ENCODE data around the gene DPP7.
"Not testable (repeated sequence)": the region's sequence is repeated elsewhere in the genome, so short reads cannot be mapped to it uniquely, and the experiment has no call there.

Gene DPP7

DNA sequence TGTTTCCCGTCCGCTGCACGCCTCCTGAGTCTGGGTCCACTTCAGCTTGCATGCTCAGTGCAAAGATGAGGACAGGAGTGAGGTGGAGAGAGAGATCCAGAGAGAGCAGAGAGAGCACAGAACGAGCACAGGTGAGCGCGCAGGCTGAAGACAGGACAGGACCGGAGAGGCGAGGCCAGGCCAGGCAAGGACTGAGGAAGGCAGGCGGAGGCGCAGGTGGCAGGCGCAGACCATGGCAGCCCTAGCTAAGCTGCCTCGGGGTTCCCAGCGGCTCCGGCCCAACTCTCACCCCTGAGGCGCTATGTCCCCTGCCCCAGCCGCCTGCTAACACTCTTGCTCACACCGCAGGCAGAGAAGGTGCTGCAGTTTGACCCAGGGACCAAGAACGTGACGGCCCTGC, 34.1 kb upstream of the DPP7 start:
- FAIRE-seq (no peak), DNase-seq (ENCODE audit: insufficient read length, low spot score) (no peak)

- DNase-seq (ENCODE audit: insufficient read length, low spot score) = no peak
- FAIRE-seq = no peak
Measured at GRCh38 chr9:137148242-137148641, 33.7 kb upstream of the DPP7 start.

- DNase-seq (ENCODE audit: insufficient read length, low spot score) = no peak
- no peak for FAIRE-seq
Measured at GRCh38 chr9:137147793-137148160, 33.2 kb upstream of the DPP7 start.

GRCh38 chr9:137147091-137147792, 32.7 kb upstream of the DPP7 start:
- DNase-seq (ENCODE audit: insufficient read length, low spot score) (no peak), FAIRE-seq (peak; percentile 36)

- DNase-seq (ENCODE audit: insufficient read length, low spot score) (no peak), FAIRE-seq (no peak)
Measured at GRCh38 chr9:137146527-137146918, 32.0 kb upstream of the DPP7 start.

GRCh38 chr9:137145731-137146526, 31.4 kb upstream of the DPP7 start:
- FAIRE-seq (no peak), DNase-seq (ENCODE audit: insufficient read length, low spot score) (no peak)

DNA sequence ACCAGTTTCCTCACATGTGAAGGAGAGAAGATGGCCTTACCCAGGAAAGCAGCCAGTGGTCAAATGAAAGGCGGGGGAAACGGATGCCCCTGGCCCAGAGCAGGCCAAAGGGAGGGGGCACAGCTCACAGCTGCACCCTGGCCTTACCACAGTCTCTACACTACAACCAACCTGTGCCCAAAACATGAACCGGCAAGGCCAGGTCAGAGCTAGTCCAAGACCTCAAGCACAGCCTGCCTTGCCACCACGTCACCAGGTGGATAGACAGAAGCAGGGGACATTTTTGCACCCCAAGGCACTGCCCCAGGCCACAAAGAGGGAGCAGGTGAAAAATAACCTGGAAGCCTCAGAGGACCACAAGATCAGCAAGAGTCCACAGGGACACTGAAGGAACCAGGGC, 28.9 kb upstream of the DPP7 start:
- DNase-seq (ENCODE audit: insufficient read length, low spot score) (no peak), FAIRE-seq (no peak)

DNA sequence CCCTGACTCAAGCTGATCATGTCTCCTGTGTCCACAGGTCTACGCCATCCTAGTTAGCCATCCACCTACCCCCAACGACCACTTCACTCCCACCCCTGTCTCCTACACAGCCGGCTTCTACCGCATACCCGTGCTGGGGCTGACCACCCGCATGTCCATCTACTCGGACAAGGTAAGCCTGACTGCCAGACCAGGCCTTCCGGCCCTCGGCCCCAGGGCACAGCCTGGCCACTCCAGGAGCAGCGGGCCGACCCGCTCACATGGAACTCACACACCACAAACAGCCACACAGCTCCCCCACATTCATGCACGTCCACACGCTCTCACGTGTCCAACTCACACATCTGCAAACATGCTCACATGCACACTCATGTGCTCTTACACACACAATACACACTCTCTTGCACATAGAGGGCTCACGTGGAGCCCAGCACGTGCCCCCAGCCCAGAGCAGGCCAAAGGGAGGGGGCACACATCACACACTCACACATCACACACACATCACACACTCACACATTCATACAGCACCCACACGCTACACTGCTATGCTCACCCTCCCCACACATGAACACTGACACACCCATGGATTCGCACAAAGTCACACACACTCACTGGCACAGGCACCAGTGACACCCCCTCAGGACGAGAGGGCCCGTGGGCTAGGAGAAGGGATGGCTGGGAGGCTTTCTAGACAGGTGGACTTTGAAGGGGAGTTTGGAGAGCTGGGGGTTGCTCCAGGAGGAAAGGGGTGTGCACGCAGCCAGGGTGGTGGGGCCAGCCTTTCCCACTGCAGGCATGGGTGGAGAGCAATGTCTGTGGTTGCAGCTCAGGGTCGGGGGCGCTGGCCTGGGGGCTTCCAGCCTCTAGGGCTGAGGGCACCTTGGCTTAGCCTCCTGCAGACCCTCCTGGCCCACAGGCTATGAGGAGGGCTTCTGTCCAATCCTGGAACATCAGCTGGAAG, 27.7 kb upstream of the DPP7 start:
- DNase-seq (ENCODE audit: insufficient read length, low spot score) (no peak), FAIRE-seq (no peak)

GRCh38 chr9:137141050-137141810, 26.7 kb upstream of the DPP7 start:
- DNase-seq (ENCODE audit: insufficient read length, low spot score) (no peak), FAIRE-seq (no peak)

DNA sequence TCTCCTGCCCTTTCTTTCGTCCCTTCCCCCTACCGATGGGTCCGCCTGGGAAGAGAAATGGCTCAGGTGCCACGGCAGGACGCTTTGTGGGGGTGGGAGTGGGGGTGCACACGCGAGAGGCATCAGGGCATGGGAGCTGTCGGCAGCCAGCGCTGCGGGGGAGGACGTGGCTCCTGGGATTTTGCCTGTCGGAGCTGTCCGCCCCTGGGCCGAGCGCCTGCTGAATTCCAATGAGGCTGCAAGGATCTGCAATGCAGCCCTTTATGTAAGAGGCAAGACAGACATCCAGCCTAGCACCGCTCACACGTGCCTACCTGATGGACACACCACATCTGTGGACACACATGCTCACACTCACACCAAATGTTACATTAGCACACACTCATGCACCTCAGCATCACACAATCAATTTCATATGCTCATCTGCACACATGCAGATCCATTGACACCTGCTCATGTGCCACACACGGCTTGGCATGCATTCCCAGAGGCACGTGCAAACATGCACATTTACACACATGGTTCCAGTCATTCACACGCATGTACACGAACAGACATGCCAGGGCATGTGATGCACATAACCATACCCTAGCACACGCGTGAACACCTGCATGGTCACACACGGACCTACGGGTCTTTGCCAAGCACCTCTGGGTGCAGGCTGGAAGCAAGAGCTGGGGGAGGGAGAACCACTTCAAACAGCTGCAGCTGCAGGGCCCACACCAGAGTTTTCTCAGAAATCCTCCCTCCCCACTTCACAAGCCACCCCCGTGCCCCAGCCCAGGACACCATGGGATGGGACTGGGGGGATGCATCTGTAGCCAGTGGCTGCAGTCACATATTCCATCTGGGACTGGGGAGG, 25.8 kb upstream of the DPP7 start:
- FAIRE-seq (no peak), DNase-seq (ENCODE audit: insufficient read length, low spot score) (no peak)

DNA sequence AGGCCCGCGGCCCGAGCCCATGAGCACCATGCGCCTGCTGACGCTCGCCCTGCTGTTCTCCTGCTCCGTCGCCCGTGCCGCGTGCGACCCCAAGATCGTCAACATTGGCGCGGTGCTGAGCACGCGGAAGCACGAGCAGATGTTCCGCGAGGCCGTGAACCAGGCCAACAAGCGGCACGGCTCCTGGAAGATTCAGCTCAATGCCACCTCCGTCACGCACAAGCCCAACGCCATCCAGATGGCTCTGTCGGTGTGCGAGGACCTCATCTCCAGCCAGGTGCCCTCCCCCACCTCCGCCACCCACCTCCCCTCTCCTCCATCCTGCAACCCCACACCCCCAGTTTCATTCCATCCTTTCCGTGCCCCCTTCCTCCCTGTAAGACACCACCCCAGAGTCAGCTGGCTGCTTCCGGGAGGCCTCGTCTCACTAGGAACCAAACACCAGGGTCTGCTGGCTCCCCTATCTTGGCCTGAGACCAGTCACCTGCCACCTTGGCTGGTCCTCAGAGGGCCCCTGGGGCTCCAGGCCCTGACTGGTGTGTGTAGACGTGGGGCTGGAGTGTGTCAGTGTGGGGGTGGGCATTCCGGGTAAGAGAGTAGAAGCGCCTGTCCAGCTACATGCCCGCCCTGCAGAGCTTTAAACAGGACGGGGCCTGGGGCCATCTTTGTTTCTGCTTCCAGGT, 25.1 kb upstream of the DPP7 start:
- FAIRE-seq (no peak), DNase-seq (ENCODE audit: insufficient read length, low spot score) (no peak)

DNA sequence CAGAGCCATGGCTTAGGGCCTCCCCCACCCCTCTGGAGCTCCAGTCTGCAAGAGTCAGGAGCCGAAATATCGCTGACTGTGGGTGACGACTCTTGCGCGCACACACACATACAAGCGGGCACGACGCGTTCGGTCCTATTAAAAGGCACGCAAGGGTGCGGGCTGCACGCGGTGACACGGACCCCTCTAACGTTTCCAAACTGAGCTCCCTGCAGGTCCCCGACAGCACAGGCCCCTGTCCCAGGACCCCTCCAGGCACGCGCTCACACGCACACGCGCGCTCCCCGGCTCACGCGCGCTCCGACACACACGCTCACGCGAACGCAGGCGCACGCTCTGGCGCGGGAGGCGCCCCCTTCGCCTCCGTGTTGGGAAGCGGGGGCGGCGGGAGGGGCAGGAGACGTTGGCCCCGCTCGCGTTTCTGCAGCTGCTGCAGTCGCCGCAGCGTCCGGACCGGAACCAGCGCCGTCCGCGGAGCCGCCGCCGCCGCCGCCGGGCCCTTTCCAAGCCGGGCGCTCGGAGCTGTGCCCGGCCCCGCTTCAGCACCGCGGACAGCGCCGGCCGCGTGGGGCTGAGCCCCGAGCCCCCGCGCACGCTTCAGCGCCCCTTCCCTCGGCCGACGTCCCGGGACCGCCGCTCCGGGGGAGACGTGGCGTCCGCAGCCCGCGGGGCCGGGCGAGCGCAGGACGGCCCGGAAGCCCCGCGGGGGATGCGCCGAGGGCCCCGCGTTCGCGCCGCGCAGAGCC, 24.4 kb upstream of the DPP7 start, which contains the start of gene GRIN1:
Gene GRIN1, plus strand, starts transcription at position 433 of the 746 bp plus-strand sequence. CDS start 333 bp downstream, outside the sequence.
- no peak for FAIRE-seq
- no peak for DNase-seq (ENCODE audit: insufficient read length, low spot score)

GRCh38 chr9:137138058-137138721, 23.7 kb upstream of the DPP7 start:
- FAIRE-seq = no peak
- DNase-seq (ENCODE audit: insufficient read length, low spot score) = no peak

GRCh38 chr9:137136881-137137607, 22.5 kb upstream of the DPP7 start:
- FAIRE-seq = no peak

GRCh38 chr9:137136261-137136880, 21.8 kb upstream of the DPP7 start:
- DNase-seq (ENCODE audit: insufficient read length, low spot score) = no peak
- FAIRE-seq = no peak

More at GRCh38 chr9:137136881-137137607, 22.5 kb upstream of the DPP7 start:
- DNase-seq (ENCODE audit: insufficient read length, low spot score) = no peak

GRCh38 chr9:137135154-137135553, 20.6 kb upstream of the DPP7 start:
- not testable (repeated sequence) for FAIRE-seq; DNase-seq (ENCODE audit: insufficient read length, low spot score)

All from HTR-8/SVneo (cell line).